HepG2 (cell line): ENCODE measurements around the gene AHCYL2. TPM values are rescaled to one million over a fixed set of nuclear protein-coding genes. Genes with fewer than 3 reads are reported as not detected.

Experiments used
- ATAC-seq: fragments of 200-7000 bp; cut with Tn5 transposase; 3 replicates; pipeline ENCODE4 v1.9.1; 2020; ENCODE audit warnings: mild to moderate bottlenecking, moderate library complexity
- BruUV-seq: library from RNA; stranded (reverse); fragments of 400-500 nt; replicated peaks from 2 replicates; lab custom pipeline; 2021; lab: Mats Ljungman, UMichigan
- CTCF ChIA-PET: fragments of 300-600 bp; formaldehyde crosslinking; extraction: SDS; loops from one replicate; lab custom pipeline; 2021; ENCODE audit warnings: low total read pairs, inconsistent platforms, low intra/inter-chr PET ratio; lab: Yijun Ruan, JAX
- POLR2A ChIA-PET: fragments of 350-600 bp; sonication (Branson Sonifier 250); formaldehyde crosslinking; loops from one replicate; lab custom pipeline; 2020; ENCODE audit warnings: antibody characterized with exemption, inconsistent platforms; lab: Yijun Ruan, JAX
- DNase-seq: peaks from one replicate; pipeline ENCODE4 v3.0.0-alpha.2; 2015; ENCODE audit warnings: low spot score
- FAIRE-seq: peaks from 3 replicates; lab custom pipeline; 2011; peaks lifted over from hg19 to GRCh38; lab: Jason Lieb, UNC
- H2AFZ ChIP-seq: one replicate; pipeline ENCODE4 v1.6.1; 2011; ENCODE audit warnings: low read length, inconsistent platforms
- H3K27ac ChIP-seq: fragments of 300-600 bp; 3 replicates; pipeline ENCODE4 v1.8.0; 2011; ENCODE audit warnings: mixed run types, mild to moderate bottlenecking, mixed read lengths, low read length, inconsistent platforms; ENCODE audit not compliant: insufficient read depth; ENCODE audit errors: extremely low read length
- H3K27me3 ChIP-seq, 2 experiments: fragments of 200-600 bp in 1 of 2; 2 replicates in 1 of 2; 3 replicates in 1 of 2; pipeline versions ENCODE4 v1.6.0 to v1.8.0; 2011; ENCODE audit warnings: low read length in 2 of 2, mild to moderate bottlenecking in 2 of 2, moderate library complexity in 2 of 2, inconsistent platforms in 1 of 2; ENCODE audit not compliant: insufficient read depth in 2 of 2, control insufficient read depth in 1 of 2
- H3K36me3 ChIP-seq, 2 experiments: fragments of 200-600 bp in 1 of 2; replicated peaks in 1 of 2; 2 replicates in 1 of 2; 3 replicates in 1 of 2; pipeline versions ENCODE4 v1.5.1 to v1.8.0; 2011; ENCODE audit warnings: low read length in 2 of 2, inconsistent platforms in 1 of 2; ENCODE audit not compliant: insufficient read depth in 2 of 2, control insufficient read depth in 1 of 2
- H3K4me1 ChIP-seq: 2 replicates; pipeline ENCODE4 v1.5.1; 2012; ENCODE audit warnings: low read length, inconsistent platforms; ENCODE audit not compliant: insufficient read depth
- H3K4me2 ChIP-seq: 2 replicates; pipeline ENCODE4 v1.6.0; 2011; ENCODE audit warnings: low read depth, low read length, inconsistent platforms
- H3K4me3 ChIP-seq, 3 experiments: fragments of 200-600 bp in 1 of 3; sonication (generic), shearing (Covaris generic) in 1 of 3; replicated peaks in 1 of 3; 2 replicates each; pipeline ENCODE4 v1.5.1; 2011 to 2016; ENCODE audit warnings: low read length in 3 of 3, inconsistent platforms in 2 of 3, low read depth in 2 of 3, mild to moderate bottlenecking in 2 of 3, control low read depth in 1 of 3, mixed read lengths in 1 of 3; ENCODE audit not compliant: insufficient read depth in 1 of 3
- H3K79me2 ChIP-seq: one replicate; pipeline ENCODE4 v1.6.1; 2011; ENCODE audit warnings: low read length, inconsistent platforms; ENCODE audit not compliant: insufficient read depth
- H3K9ac ChIP-seq: 2 replicates; pipeline ENCODE4 v1.6.0; 2011; ENCODE audit warnings: mild to moderate bottlenecking, low read depth, low read length, inconsistent platforms; ENCODE audit not compliant: insufficient read depth
- H3K9me3 ChIP-seq: 2 replicates; pipeline ENCODE4 v1.5.1; 2012; ENCODE audit warnings: mild to moderate bottlenecking, low read length
- H4K20me1 ChIP-seq: 2 replicates; pipeline ENCODE4 v1.6.0; 2011; ENCODE audit warnings: inconsistent platforms, mild to moderate bottlenecking, low read length, moderate library complexity; ENCODE audit not compliant: insufficient read depth
- BORCS8-MEF2B ChIP-seq: sonication (generic); formaldehyde crosslinking; IDR thresholded peaks from 2 replicates; pipeline ENCODE4 v1.8.0; 2022; ENCODE audit warnings: mild to moderate bottlenecking, missing genetic modification reagents
- CREB1 ChIP-seq, 2 experiments: fragments of 450-650 bp in 1 of 2; IDR thresholded peaks; 2 replicates each; pipeline ENCODE4 v1.6.1; 2016 to 2017; ENCODE audit warnings: control low read depth in 1 of 2, mild to moderate bottlenecking in 1 of 2, missing compliant biosample characterization in 1 of 2, missing genetic modification characterization in 1 of 2
- CREM ChIP-seq, 2 experiments: sonication (generic) in 1 of 2; formaldehyde crosslinking in 1 of 2; IDR thresholded peaks; 2 replicates each; pipeline versions ENCODE4 v1.4.0 to v1.6.1; 2016 to 2020; ENCODE audit warnings: antibody characterized with exemption in 1 of 2, mild to moderate bottlenecking in 1 of 2, missing genetic modification reagents in 1 of 2
- KLF13 ChIP-seq: sonication (generic); formaldehyde crosslinking; IDR thresholded peaks from 2 replicates; pipeline ENCODE4 v1.4.0; 2020; ENCODE audit warnings: mild to moderate bottlenecking, missing genetic modification reagents
- MIXL1 ChIP-seq: IDR thresholded peaks from 2 replicates; pipeline ENCODE4 v1.6.1; 2016
- MYNN ChIP-seq: sonication (generic); formaldehyde crosslinking; IDR thresholded peaks from 2 replicates; pipeline ENCODE4 v1.4.0; 2020; ENCODE audit warnings: mild to moderate bottlenecking, low read depth, missing genetic modification reagents
- NFIC ChIP-seq: IDR thresholded peaks from 2 replicates; pipeline ENCODE4 v1.6.1; 2012; ENCODE audit warnings: mild to moderate bottlenecking, low read length, inconsistent platforms
- PLRG1 ChIP-seq: fragments of 450-650 bp; conservative IDR thresholded peaks from 2 replicates; pipeline ENCODE4 v1.6.1; 2016
- RARA ChIP-seq: IDR thresholded peaks from 2 replicates; pipeline ENCODE4 v1.6.1; 2016; ENCODE audit warnings: missing genetic modification reagents, missing compliant biosample characterization
- SAFB2 ChIP-seq: sonication (generic); formaldehyde crosslinking; IDR thresholded peaks from 2 replicates; pipeline ENCODE4 v1.5.1; 2020; ENCODE audit warnings: missing genetic modification reagents, low read depth, mild to moderate bottlenecking, borderline replicate concordance
- SP140L ChIP-seq: sonication (generic); formaldehyde crosslinking; IDR thresholded peaks from 2 replicates; pipeline ENCODE4 v1.4.0; 2020; ENCODE audit warnings: missing genetic modification reagents, borderline replicate concordance
- TAF1 ChIP-seq: sonication (generic); formaldehyde crosslinking; IDR thresholded peaks from 2 replicates; pipeline ENCODE4 v1.4.0; 2020; ENCODE audit warnings: missing genetic modification reagents
- ZFP82 ChIP-seq: sonication (generic); formaldehyde crosslinking; IDR thresholded peaks from 2 replicates; pipeline ENCODE4 v1.5.1; 2020; ENCODE audit warnings: mild to moderate bottlenecking, missing genetic modification reagents, borderline replicate concordance
- ZNF10 ChIP-seq: sonication (generic); formaldehyde crosslinking; IDR thresholded peaks from 2 replicates; pipeline ENCODE4 v1.4.0; 2020; ENCODE audit warnings: mild to moderate bottlenecking, low read depth, missing genetic modification reagents, borderline replicate concordance
- ZNF101 ChIP-seq: sonication (generic); formaldehyde crosslinking; IDR thresholded peaks from 2 replicates; pipeline ENCODE4 v1.4.0; 2020; ENCODE audit warnings: mild to moderate bottlenecking, low read depth, missing genetic modification reagents, borderline replicate concordance
- WGBS: methylation state at CpG from one replicate; pipeline ENCODE4 v1.1.6; 2017; ENCODE audit warnings: low lambda C conversion rate; 5-methylcytosine and 5-hydroxymethylcytosine counted together
- in situ Hi-C: cut with HindIII; loops from 2 replicates; pipeline ENCODE4 v1.10.0; 2017; ENCODE audit warnings: low pct_unique_long_range_greater_than_20kb; ENCODE audit not compliant: extremely low pct_ligation_motif_present
- intact Hi-C: fragments of 100-400 bp; cut with micrococcal nuclease; formaldehyde crosslinking; loops from one replicate; pipeline ENCODE4 v1.10.0; 2022; ENCODE audit not compliant: unreplicated experiment
- polyA plus RNA-seq, 8 experiments: library from polyadenylated mRNA; depleted of rRNA in 3 of 8; stranded (reverse) in 7 of 8; unstranded in 1 of 8; fragments of >200 nt; fragmentation: Illumina TruSeq in 4 of 8; extraction: Trizol in 4 of 8; gene quantifications; 2 replicates each; pipeline versions ENCODE4 v1.2.1 to v1.2.3, GENCODE V29; 2011 to 2016; ENCODE audit warnings: low read depth in 4 of 8, missing spikeins in 1 of 8, mixed read lengths in 1 of 8; ENCODE audit not compliant: insufficient read depth in 1 of 8
- total RNA-seq, 5 experiments: library from RNA; depleted of rRNA; stranded (reverse); fragments of >200 nt; fragmentation: Illumina TruSeq; extraction: Trizol; gene quantifications; 2 replicates each; pipeline ENCODE4 v1.2.3, GENCODE V29; 2016; ENCODE audit warnings: low read depth in 1 of 5
- TF ChIP-seq, protein P1 (sequence below): fragments of 450-650 bp; IDR thresholded peaks from 2 replicates; pipeline ENCODE4 v1.6.1; 2017; ENCODE audit warnings: mild to moderate bottlenecking
- TF ChIP-seq, protein P2 (sequence below): sonication (generic); formaldehyde crosslinking; IDR thresholded peaks from 2 replicates; pipeline ENCODE4 v1.4.0; 2020; ENCODE audit warnings: missing genetic modification reagents
- TF ChIP-seq, protein P3 (sequence below): conservative IDR thresholded peaks from 2 replicates; pipeline ENCODE4 v1.6.1; 2018; ENCODE audit warnings: missing genetic modification reagents

AHCYL2 gene
- total and polyA plus RNA-seq, 2 of the 13 experiments (the other 11 are each of a cell fraction or from before 2014, with no cell fraction given), result 9.5 to 14.7 TPM

DNA sequence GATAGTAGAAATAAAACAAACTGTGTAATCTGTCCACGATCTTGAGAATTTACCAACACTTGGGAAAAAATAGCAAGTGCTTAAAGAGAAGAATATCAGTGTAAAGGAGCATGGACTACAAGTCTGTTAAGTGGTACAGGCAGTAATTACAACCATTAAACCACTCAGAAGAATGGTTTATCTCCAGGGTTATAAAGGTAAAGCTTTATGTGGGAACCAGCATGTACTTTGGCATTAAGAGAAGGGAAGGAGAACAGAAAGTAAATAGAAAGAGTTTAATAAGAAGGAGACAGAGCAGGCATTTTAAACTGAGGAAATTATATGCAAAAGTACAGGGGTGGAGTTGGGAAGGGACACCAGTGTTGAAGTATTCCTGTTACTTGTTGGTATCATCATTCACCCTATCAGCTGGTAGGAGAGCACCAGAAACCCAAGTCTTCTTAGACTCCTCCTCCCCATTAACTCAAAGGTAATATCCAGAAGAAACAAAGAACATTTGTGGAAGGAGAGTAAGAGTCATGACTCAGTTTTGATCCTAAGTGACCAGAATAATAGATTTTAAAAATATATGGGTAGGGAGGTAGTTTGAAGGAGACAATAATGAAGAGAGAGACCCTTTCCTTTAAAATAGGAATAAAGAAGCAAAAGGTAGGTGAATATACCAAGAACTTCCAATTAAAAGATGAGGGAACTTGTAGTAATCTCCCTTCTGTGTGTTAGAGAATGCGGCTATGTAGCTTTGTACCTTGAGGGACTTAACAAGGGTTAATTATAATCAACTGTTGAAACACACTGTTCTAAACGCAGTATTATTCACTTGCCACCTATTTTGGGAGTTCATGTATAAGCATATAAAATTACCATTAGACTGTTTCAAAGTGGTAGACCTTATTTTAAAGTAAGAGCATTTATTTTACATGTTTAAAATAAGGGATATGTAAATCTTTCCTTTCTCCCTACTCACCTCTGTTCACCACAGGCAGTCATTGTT, 117.3 kb downstream of the AHCYL2 start:
- Histone ChIP-seq H3K79me2 (no peaks in the 10 kb centered on the region), H3K36me3 (no peaks in the 10 kb centered on the region), H3K4me3 (no peak overlapping the region), H3K4me2 (no peak overlapping the region), H3K27ac (no peak overlapping the region), H3K4me1 (peaks cover 18% of the 10 kb centered on the region; the same call in 1 of the 2 replicates), H2AFZ (no peak overlapping the region), H3K9ac (no peak overlapping the region), H4K20me1 (no peaks in the 10 kb centered on the region), H3K9me3 (no peaks in the 10 kb centered on the region), H3K27me3 (no peaks in the 10 kb centered on the region)
- ChIA-PET POLR2A (no interaction called here), CTCF (interaction anchor here (1.3 to 1.9 kb wide), 3 partner anchors 124 to 303 kb away, joined by 4 to 7 read pairs (median 4); no protein-coding TSS in a partner anchor)
- no peak for FAIRE-seq
- no peak for DNase-seq
- in situ Hi-C loops (no loop called here), intact Hi-C loops (no loop called here)
- no TSS peak for BruUV-seq
- ATAC-seq, result no peak
- TF ChIP-seq CREM (IDR thresholded peaks at IDR 0.05), result no peak
- no peak for TF ChIP-seq CREM (CRISPR knock-in tag; IDR thresholded peaks at IDR 0.05)
- TF ChIP-seq RARA, result no peak
- TF ChIP-seq, protein P1, sequence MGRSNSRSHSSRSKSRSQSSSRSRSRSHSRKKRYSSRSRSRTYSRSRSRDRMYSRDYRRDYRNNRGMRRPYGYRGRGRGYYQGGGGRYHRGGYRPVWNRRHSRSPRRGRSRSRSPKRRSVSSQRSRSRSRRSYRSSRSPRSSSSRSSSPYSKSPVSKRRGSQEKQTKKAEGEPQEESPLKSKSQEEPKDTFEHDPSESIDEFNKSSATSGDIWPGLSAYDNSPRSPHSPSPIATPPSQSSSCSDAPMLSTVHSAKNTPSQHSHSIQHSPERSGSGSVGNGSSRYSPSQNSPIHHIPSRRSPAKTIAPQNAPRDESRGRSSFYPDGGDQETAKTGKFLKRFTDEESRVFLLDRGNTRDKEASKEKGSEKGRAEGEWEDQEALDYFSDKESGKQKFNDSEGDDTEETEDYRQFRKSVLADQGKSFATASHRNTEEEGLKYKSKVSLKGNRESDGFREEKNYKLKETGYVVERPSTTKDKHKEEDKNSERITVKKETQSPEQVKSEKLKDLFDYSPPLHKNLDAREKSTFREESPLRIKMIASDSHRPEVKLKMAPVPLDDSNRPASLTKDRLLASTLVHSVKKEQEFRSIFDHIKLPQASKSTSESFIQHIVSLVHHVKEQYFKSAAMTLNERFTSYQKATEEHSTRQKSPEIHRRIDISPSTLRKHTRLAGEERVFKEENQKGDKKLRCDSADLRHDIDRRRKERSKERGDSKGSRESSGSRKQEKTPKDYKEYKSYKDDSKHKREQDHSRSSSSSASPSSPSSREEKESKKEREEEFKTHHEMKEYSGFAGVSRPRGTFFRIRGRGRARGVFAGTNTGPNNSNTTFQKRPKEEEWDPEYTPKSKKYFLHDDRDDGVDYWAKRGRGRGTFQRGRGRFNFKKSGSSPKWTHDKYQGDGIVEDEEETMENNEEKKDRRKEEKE, result no peak
- TF ChIP-seq SP140L (CRISPR knock-in tag), result no peak
- no peak for TF ChIP-seq TAF1 (CRISPR knock-in tag)
- no peak for TF ChIP-seq NFIC
- TF ChIP-seq, protein P2, sequence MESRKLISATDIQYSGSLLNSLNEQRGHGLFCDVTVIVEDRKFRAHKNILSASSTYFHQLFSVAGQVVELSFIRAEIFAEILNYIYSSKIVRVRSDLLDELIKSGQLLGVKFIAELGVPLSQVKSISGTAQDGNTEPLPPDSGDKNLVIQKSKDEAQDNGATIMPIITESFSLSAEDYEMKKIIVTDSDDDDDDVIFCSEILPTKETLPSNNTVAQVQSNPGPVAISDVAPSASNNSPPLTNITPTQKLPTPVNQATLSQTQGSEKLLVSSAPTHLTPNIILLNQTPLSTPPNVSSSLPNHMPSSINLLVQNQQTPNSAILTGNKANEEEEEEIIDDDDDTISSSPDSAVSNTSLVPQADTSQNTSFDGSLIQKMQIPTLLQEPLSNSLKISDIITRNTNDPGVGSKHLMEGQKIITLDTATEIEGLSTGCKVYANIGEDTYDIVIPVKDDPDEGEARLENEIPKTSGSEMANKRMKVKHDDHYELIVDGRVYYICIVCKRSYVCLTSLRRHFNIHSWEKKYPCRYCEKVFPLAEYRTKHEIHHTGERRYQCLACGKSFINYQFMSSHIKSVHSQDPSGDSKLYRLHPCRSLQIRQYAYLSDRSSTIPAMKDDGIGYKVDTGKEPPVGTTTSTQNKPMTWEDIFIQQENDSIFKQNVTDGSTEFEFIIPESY, result no peak
- TF ChIP-seq, protein P3, sequence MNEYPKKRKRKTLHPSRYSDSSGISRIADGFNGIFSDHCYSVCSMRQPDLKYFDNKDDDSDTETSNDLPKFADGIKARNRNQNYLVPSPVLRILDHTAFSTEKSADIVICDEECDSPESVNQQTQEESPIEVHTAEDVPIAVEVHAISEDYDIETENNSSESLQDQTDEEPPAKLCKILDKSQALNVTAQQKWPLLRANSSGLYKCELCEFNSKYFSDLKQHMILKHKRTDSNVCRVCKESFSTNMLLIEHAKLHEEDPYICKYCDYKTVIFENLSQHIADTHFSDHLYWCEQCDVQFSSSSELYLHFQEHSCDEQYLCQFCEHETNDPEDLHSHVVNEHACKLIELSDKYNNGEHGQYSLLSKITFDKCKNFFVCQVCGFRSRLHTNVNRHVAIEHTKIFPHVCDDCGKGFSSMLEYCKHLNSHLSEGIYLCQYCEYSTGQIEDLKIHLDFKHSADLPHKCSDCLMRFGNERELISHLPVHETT (CRISPR knock-in tag), result no peak
- TF ChIP-seq ZNF101 (CRISPR knock-in tag), result no peak
- no peak for TF ChIP-seq ZFP82 (CRISPR knock-in tag)
- TF ChIP-seq PLRG1, result no peak
- TF ChIP-seq ZNF10 (CRISPR knock-in tag), result no peak
- no peak for TF ChIP-seq CREB1 (IDR thresholded peaks at IDR 0.05)
- no peak for TF ChIP-seq CREB1 (CRISPR knock-in tag; IDR thresholded peaks at IDR 0.05)
- no peak for TF ChIP-seq KLF13
- no peak for TF ChIP-seq BORCS8-MEF2B (CRISPR knock-in tag)
- no peak for TF ChIP-seq MIXL1 (CRISPR knock-in tag)
- no peak for TF ChIP-seq SAFB2 (CRISPR knock-in tag)
- TF ChIP-seq MYNN, result no peak
- WGBS, result 66% methylated on average over 3 of the region's 3 CpGs
